ENCODE measurements around the gene KREMEN2. TPM values are rescaled to one million over a fixed set of nuclear protein-coding genes. Genes with fewer than 3 reads are reported as not detected.

Gene KREMEN2
- total RNA-seq, 4 donors from 2014 or later, result not detected

GRCh38 chr16:2991566-2992261 lies 27.6 kb downstream of the KREMEN2 start:
- ATAC-seq (no peak), DNase-seq (no peak)
- intact Hi-C loops (cut with DNase I; ENCODE audit: low total_unique reads) (no loop called here), in situ Hi-C loops (cut with MboI; ENCODE audit: low sequenced_read_pairs in 4 of 4) (no loop called here)
- TF ChIP-seq POLR2A (IDR thresholded peaks at IDR 0.05) (no peak), CTCF (IDR thresholded peaks at IDR 0.05 in 4 of 5, conservative IDR thresholded peaks at IDR 0.05 in 1 of 5) (no peak)
- no peak overlapping the region for H3K27ac ChIP-seq
- H3K36me3 ChIP-seq, result no peaks in the 10 kb centered on the region
- H3K4me1 ChIP-seq, result peaks cover 0 to under 1% of the 10 kb centered on the region in 2 donors
- H3K9me3 ChIP-seq, result no peaks in the 10 kb centered on the region
- H3K4me3 ChIP-seq, result no peak overlapping the region
- no peaks in the 10 kb centered on the region for H3K27me3 ChIP-seq

- H3K9me3 ChIP-seq, result no peaks in the 10 kb centered on the region
- H3K27ac ChIP-seq, result no peak overlapping the region
- H3K4me3 ChIP-seq, result no peak overlapping the region
- intact Hi-C loops (cut with DNase I; ENCODE audit: low total_unique reads), result no loop called here
- no peak for TF ChIP-seq CTCF (IDR thresholded peaks at IDR 0.05 in 4 of 5, conservative IDR thresholded peaks at IDR 0.05 in 1 of 5)
- TF ChIP-seq POLR2A (IDR thresholded peaks at IDR 0.05), result no peak
- H3K4me1 ChIP-seq, result no peaks in the 10 kb centered on the region
- ATAC-seq, result no peak
- in situ Hi-C loops (cut with MboI; ENCODE audit: low sequenced_read_pairs in 4 of 4), result no loop called here
- no peaks in the 10 kb centered on the region for H3K36me3 ChIP-seq
- no peaks in the 10 kb centered on the region for H3K27me3 ChIP-seq
- DNase-seq, result no peak
These were observed 28.5 kb downstream of the KREMEN2 start for GRCh38 chr16:2992383-2993081.

DNA sequence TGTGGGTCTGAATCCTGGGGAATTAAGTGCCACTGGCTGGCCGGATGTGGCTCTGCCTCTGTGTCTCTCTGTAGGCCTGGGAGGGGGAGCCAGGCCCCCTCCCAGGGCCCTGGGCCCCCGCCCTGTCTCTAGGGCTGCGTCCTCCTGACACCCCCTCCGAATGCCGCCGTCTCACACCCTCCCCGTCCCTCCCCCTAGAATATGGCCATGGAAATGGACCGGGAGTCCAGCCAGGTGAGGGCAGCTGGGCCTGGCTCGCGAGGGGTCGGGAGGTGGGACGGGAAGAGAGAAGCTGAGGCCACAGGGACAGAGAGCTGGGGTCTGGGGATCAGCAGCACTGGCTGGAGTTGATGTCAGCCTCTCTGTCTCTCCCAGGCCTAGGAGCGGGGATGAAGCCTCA lies 32.2 kb downstream of the KREMEN2 start:
- Histone ChIP-seq H3K36me3 (no peaks in the 10 kb centered on the region), H3K4me3 (no peak overlapping the region), H3K27ac (no peak overlapping the region), H3K4me1 (no peaks in the 10 kb centered on the region), H3K9me3 (no peaks in the 10 kb centered on the region), H3K27me3 (no peaks in the 10 kb centered on the region)
- no peak for DNase-seq
- intact Hi-C loops (cut with DNase I; ENCODE audit: low total_unique reads) (no loop called here), in situ Hi-C loops (cut with MboI; ENCODE audit: low sequenced_read_pairs in 4 of 4) (no loop called here)
- no peak for TF ChIP-seq POLR2A (IDR thresholded peaks at IDR 0.05)
- no peak for TF ChIP-seq CTCF (IDR thresholded peaks at IDR 0.05 in 4 of 5, conservative IDR thresholded peaks at IDR 0.05 in 1 of 5)
- no peak for ATAC-seq

DNA sequence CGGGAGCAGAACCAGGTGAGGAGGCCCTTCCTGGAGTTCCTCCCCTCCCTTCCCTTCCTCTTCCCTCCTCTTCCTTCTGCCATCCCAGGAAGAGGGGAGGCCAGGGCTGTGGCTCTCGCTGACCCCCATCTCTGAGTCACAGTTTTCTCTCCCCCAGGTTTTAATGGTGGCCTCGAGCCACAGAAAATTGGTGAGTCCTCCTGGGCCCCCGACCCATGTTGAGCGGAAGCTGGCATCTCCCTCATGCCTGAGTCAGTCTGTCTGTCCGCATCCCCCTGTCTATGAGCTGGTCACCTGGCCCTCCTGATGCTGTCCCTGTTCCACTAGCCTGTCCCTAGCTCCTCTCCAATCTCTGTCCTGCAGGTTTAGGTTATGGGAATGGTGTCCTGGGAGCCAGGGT lies 35.9 kb downstream of the KREMEN2 start:
- TF ChIP-seq CTCF (IDR thresholded peaks at IDR 0.05 in 4 of 5, conservative IDR thresholded peaks at IDR 0.05 in 1 of 5) (no peak), POLR2A (IDR thresholded peaks at IDR 0.05) (no peak)
- Histone ChIP-seq H3K27ac (no peak overlapping the region), H3K4me3 (no peak overlapping the region), H3K9me3 (no peaks in the 10 kb centered on the region), H3K27me3 (no peaks in the 10 kb centered on the region), H3K36me3 (no peaks in the 10 kb centered on the region), H3K4me1 (peaks cover 2 to 3% of the 10 kb centered on the region in 2 donors)
- ATAC-seq, result no peak
- DNase-seq, result no peak
- intact Hi-C loops (cut with DNase I; ENCODE audit: low total_unique reads), result no loop called here
- in situ Hi-C loops (cut with MboI; ENCODE audit: low sequenced_read_pairs in 4 of 4), result no loop called here
